CD4-positive, alpha-beta T cell treated with Interleukin-17A for 4 hours (primary cell): ENCODE data around the gene INPP5A.

Source experiments
- DNase-seq: peaks from one replicate; pipeline ENCODE4 v3.0.0-alpha.2; 2020; ENCODE audit warnings: mixed read lengths

The INPP5A gene

DNA sequence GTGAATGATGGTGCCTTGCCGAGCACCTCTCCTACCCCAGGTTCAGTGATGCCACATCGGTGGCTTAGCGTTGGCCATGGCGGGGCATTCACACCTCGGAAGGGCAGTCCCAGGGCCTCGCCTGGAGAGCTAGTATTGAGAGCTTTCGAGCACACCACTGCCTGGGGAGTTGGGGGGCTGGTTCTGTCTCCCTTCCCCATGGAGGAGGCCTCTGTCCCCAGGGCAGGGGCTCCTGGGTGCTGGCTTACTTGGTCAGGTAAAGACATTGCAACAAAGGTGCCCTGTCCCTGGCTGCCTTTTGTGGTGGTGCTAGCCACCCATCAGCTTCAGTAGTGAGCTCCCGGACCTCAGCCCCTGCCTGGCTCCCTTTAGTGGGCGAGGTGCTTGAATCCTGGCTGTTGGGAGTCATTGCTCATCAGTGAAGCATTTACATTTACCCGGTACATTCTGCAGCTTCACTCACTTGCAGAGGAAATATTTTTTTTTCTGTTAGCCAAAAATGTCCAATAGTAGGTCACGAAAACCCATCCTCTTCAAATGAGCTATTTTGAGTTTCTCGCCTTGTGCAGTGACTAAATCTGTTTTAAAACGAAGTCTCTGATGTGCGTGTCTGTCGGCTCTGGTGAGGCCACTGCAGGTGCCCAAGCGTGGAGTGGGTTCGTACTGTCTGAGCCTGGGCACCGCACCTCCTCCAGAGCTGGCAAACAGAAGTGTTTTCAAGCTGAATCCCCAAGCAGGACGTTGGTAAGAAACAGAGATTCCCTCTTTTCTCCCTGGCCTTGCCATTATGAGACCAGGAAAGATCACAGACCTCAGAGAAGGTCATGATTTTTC, 95.5 kb downstream of the INPP5A start:
- no peak for DNase-seq

DNA sequence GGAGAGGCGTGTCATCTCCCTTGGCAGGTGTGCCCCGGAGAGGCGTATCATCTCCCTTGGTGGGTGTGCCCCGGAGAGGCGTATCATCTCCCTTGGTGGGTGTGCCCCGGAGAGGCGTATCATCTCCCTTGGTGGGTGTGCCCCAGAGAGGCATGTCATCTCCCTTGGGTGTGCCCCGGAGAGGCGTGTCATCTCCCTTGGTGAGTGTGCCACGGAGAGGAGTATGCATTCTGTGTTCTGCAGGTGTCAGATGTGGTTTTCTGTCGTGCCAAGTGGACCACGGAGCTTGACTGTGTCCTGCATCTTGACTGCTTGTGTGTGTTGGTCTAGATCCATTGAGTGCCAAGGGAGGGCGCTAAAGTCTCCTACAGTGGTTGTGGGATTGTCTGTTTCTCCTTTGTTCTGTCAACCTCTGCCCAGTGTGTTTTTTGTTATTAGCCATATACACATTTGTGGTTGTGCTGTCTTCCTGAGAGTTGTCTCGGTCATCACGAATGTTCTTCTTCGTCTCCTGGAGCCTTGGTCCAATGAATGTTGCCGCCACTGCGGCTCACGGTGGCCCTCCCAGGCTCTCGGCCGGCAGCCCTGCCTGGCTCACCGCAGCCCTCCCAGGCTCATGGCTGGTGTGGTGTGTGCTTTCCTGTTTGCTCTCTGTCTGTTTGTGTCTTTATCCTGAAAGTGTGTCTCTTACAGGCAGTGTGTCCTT, 96.8 kb downstream of the INPP5A start:
- no peak for DNase-seq

DNA sequence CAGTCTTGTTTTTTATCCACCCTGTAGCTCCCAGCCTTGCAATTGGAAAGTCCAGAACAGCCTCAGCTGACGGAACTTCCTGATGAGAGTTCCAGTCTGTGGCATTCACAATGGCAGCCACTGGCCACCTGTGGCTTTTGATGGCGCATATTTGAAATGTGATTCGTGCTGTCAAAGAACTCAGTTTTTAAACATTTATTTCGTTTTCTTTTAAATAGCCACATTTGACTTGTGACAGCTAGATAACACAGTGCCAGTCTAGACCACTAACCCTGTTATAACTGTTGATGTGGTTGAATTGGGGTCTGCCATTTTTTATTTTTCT, 97.3 kb downstream of the INPP5A start:
- DNase-seq = no peak

GRCh38 chr10:132636358-132636757, 98.8 kb downstream of the INPP5A start:
- no peak for DNase-seq

- peak; percentile 38 for DNase-seq
Observed at GRCh38 chr10:132637477-132638129, 100.0 kb downstream of the INPP5A start.

DNA sequence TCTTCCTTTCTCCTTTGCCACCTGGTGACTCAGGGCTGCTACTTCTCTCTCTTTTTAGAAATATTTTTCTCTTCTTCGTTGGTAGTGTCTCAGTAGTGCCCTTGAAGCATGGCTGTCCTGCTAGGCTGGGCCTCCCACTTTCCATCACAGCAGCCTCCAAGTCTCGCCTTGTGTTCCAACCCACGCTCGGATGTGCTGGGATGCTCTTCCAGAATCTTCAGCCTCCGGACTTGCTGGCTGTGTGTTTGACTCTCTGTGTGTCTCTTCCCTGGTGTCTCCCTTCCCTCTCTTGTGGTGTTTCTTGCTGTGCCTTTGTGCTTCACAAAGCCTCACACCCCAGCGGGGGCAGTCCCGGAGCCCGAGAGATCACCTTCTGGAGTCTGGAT, 100.5 kb downstream of the INPP5A start:
- DNase-seq = no peak

GRCh38 chr10:132639470-132639869, 101.9 kb downstream of the INPP5A start:
- DNase-seq = no peak

DNA sequence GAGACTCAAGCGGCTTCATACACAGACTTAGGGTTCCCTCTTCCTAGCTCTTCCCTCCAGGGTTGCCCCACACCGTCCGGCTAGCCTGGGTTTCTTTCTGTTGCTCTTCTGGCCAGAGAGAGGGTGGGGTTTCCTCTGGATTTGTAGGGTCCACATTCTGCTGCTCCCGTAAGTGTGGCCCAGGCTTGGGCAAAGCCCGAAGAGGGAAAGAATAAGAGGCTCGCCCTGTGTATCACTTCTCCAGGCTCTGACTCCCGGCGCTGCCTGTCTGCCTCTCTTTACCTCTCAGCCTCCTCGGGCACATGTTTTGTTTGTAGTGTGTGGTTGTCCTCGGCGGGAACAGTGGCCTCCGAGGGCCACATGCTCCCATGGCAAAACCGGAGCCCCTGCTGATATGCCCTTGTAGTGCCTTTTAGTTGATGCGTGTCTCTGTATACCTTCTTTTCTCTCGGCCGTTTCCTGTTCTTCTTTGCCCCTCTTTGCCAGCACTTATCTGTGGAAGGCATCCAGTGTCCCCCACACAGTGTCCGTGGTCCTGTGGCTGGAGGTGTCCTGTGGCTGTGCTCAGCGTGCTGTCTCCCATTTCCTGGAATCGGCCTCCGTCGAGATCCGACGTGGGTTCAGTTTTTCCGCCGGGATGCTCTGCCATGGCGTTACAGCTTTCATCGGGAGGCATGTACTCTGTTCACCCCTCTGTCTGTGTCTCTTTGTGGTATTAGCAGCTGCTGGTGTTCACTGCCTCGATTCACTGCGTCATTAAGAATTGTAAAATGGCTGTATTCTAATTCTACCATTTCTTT, 102.9 kb downstream of the INPP5A start:
- DNase-seq = no peak

DNA sequence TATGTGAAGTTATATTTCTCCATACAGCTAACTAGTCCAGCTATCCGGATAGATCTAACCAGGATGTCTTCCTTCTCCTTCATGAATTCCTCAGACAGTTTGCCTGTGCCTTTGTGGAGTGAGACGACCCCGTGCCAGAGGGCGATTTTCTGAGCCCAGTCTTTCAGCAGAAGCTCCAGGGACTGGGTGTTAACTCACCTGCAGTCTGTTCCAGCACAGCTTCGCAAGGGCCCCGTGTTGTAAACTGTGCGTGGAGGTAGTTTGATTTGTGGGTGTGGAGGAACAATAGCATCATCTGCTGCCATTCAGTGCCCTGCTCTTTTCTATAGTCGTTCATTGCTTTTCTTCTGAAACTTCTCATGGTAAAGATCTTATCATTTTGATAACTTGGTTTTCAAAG, 103.8 kb downstream of the INPP5A start:
- DNase-seq = no peak

GRCh38 chr10:132641966-132642731, 104.6 kb downstream of the INPP5A start:
- DNase-seq = no peak

- no peak for DNase-seq
Observed at GRCh38 chr10:132642732-132643008, 105.1 kb downstream of the INPP5A start.

GRCh38 chr10:132643709-132644526, 106.3 kb downstream of the INPP5A start:
- DNase-seq = no peak

- DNase-seq = no peak
Observed at GRCh38 chr10:132644527-132645246, 107.1 kb downstream of the INPP5A start.

- DNase-seq = no peak
Observed at GRCh38 chr10:132645247-132645530, 107.6 kb downstream of the INPP5A start.

GRCh38 chr10:132645630-132646442, 108.2 kb downstream of the INPP5A start:
- DNase-seq = no peak

DNA sequence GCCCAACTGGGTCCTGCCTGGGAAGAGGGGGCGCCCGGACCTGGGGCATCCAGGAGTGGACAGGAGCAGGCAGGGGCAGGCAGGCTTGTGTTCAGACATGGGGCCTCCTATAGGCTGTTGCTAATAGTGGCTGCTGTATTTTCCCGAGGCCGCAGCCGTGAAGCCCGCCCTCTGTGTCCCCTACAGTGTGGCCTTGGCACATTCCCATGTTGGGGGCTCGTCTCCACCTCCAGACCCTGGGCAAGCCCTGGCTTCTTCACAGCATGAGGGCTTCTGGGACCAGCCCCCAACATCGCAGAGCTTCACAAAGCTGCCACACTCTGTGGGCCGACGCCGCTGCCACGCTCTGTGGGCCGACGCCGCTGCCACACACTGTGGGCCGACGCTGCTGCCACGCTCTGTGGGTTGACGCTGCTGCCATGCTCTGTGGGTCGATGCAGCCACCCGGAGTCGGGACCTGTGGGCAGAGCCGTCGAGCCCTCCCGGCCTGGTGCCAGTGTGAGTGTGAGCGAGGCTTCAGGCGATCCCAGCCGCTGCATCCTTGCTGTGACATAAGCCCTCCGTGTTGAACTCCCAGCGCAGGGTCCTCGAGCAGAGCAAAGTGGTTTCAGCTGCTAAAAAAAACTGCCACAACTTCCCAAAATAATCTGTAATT, 109.0 kb downstream of the INPP5A start:
- DNase-seq = no peak

- no peak for DNase-seq
Observed at GRCh38 chr10:132647424-132647823, 109.8 kb downstream of the INPP5A start.

GRCh38 chr10:132648072-132648850, 110.7 kb downstream of the INPP5A start:
- no peak for DNase-seq
